ENCODE measurements around the gene SLC25A26.
A peak's percentile ranks its signal among the peaks of the same experiment; 100 is the strongest.
"Not testable (repeated sequence)": the region's sequence is repeated elsewhere in the genome, so short reads cannot be mapped to it uniquely, and the experiment has no call there.

SLC25A26 gene

DNA sequence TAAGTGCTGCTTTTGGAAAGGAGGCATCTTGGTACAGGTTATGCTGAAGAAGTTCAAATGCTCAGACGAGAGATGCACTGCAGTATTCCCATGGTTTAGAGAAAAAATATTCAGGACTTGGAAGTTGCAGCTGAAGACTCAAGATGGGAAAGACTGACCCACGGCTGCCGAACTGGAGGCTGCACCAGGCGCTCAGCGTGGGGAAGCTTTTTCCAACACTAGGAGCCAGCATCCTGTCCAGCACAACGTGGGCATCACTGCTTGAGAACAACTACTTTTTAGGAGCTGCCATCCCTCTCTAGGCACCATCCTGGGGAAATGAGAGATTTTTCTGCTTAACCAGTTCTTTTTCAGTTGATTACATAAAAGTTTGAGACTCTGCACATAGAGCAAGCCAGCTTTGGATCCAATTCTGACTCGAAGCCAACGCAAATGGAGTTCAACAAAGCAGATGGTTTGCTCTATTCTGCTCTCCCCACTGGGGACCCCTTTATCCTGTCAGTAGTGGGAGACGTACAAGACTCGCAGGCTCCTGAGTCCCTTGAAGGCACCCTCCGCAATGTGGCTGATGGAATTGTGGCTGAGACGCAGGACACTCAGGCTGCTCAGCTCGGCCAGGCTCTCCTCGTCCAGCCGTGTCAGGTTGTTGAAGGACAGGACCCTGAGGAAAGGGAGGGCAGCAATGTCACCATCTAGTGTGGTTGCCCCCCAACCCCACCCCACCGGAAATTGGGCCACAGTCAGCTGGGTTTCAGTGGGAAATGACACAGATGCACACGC, 186.2 kb downstream of the SLC25A26 start:
- no peak for DNase-seq (ENCODE audit: low read depth in 1 of 2, low spot score in 1 of 2)

DNA sequence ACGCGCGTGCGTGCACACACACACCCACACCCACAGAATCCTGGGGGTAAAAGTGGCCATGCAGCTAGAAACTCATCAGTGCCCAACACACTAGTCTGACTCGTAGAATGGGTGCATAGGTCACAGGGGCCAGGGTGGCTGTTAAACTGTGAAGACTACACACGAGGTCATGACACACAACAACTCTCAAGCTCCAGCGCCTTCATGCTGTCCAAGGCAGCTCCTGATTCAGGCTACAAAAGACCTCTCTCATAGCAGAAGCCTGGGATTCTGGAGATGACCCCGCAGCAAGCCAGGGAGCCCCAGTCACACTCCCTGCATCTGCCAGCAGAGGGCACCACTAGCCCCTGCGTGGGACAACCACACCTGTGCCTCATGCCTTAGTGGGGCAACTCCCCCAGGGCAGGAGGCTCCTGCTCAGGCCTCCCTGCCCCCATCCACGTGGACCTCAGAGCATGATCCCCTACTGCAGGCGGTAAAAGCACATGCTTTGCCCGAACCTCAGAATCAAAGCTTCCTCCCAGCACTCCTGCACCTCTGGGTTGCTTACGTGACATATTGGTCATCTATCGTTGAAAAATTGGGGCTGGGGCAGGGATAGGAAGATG, 186.9 kb downstream of the SLC25A26 start:
- peak; percentile 61 to 69 for DNase-seq (ENCODE audit: low read depth in 1 of 2, low spot score in 1 of 2)

DNA sequence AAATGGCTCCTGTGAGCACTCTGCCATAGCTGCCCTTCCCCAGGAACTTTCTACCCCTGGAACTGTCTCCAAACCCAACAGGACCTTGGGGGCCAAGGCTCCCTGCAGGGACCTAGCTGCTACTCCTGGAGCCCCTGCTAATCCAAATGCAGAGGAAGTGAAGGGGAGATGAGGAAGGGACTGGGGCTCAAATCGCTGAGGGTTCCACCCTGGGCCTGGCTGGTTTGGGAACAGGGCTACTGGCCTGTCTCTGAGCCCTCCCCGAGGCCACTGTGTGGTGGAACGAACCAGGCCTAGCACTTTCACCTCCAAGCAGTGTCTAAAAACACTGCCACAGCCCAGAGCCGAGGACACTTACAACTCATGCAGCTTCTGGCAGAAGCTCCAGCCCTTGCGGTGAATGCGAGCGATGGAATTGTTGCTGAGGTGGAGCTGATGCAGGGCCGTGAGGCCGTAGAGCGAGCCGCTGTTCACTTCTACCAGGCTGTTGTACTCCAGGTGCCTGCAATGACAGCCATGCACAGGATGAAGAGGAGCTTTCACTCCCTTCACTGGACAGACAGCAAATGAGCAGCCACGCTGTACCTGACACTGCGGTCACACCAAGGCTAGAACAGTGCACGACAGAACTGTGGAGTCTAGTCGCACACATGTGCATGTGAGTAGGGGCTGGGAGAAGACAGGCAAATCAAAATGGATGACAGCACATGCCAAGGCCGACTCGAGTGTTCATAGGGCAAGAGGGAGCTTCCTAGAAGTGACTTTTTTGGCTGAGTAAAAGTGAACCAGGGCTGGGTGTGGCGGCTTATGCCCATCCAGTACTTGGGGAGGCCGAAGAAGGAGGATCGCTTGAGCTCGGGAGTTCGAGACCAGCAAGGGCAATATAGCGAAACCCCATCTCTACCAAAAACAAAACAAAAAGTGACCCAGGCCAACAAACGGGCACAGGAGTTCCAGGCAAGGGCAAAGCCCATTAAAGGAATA, 189.3 kb downstream of the SLC25A26 start:
- no peak for DNase-seq (ENCODE audit: low read depth in 1 of 2, low spot score in 1 of 2)

DNA sequence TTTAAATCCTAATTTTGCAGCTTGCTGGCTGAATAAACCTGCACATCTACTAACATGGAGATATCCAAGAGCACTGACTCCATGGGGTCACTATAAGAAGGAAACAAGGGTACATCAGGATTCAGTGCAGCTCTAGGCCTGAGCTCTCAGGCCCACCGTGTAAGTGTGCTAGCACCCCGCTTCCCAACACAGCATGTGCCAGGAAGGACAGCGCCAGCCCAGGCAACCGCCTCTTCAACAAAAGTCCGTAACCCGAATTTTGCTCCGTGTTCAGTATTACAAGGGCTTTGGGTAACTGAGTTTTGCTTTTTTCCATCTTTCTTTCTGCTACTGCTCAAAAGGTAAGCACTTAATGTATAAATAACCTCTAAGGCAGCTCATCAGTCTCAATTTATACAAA, 190.2 kb downstream of the SLC25A26 start:
- DNase-seq (ENCODE audit: low read depth in 1 of 2, low spot score in 1 of 2) = no peak

DNA sequence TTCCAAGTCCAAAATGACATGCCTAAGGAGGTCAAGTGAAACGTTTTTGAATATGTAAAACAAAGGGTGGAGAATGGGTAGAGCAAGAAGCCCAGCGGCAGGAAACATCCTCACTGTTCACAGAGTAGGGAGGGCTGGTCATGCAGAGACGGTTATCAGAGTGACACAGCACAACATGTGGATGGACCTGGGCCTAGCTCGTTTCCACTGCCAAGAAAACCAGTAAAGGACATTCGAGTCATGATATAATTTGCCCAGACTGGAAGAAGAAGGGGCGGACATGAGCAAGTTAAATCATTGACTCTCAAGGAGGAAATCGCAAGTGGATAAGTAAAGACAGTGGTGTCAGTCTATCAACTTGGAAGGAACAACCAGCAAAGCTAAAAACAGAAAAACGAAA, 190.7 kb downstream of the SLC25A26 start:
- no peak for DNase-seq (ENCODE audit: low read depth in 1 of 2, low spot score in 1 of 2)

DNA sequence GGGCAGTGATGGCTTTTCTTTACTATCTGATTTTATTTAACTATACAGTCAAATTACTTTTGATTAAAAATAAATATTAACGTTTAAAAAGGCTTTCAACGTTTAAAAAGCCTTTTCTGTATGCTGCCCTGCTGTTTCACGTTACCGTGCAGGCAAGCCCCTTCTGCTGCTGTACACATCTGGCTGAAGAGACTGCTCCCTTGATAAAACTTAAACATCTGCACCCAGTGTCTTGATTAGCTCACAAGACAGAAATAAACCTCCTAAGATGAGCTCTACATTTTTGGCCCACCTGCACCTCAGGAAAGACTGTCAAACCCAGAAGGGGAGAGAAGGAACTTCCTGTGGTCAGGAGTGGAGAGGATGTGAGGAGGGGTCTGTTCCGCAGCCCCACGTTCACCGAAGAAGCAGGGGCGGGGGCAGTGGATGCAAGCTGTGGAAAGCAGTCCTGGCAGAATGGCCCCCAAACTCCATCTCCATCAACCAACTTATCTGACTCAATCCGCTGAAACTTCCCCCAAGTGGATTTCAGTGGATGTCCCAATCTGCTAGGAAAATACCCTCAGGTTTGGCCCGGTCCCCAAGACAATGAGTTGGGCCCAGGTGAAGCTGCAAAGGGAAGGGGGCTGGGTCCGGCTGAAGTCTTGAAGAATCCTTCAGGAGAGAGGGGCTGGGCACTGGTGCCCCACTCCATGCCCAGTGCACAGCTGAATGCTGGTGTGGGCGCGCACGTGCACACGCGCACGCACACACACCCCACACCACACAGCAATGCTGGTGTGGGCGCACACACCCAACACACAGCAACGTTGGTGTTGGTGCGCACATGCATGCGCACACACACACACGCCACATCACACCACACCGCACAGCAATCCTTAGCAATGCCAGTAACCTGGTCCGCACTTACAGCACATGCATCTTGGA, 191.4 kb downstream of the SLC25A26 start:
- no peak for DNase-seq (ENCODE audit: low read depth in 1 of 2, low spot score in 1 of 2)

DNA sequence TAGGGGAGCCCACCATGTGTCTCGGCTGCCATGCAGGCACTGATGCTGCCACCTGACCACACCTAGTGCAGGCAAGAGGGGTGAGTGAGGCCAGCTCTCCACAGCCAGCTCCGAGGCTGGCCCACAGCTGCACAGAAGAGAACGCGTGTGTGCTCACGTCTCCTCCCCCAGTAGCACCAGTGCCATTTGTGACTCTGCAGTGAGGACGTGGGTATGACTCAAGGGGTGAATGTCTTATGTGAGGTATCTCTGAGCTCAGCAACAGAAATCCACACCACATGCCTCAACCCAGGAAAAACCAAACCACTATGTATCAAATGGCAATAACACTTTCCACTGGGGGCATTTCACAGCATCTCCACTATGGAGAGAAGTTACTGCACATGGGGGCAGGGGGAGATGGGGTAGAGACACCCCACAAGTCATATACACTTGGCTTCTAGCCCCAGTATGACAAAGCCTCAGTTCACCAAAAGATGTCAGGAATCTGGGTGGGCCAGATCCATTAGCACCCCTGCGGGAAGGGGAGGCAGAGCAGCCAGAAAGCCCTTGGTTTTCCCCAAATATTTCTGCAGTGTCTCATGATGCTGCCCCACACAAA, 192.4 kb downstream of the SLC25A26 start:
- DNase-seq (ENCODE audit: low read depth in 1 of 2, low spot score in 1 of 2) = no peak

DNA sequence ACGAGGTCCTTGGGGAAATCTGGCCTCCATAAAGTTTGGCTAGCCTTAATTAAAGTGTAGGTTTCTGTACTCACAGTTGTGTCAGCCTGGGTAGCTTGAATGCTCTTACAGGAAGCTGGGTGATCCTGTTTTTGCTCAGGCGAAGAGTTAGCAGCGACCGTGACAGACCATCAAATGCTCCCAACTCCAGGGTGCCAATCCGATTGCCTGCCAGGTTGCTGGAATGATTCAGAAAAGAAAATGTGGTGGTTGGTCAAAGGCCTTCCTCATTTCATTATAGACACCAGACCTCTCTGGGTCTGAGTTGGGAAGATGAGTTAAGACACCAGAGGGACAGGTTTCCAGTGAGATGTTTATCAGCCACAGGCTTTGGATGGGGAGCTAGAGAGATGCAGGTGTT, 194.0 kb downstream of the SLC25A26 start:
- no peak for DNase-seq (ENCODE audit: low read depth in 1 of 2, low spot score in 1 of 2)

DNA sequence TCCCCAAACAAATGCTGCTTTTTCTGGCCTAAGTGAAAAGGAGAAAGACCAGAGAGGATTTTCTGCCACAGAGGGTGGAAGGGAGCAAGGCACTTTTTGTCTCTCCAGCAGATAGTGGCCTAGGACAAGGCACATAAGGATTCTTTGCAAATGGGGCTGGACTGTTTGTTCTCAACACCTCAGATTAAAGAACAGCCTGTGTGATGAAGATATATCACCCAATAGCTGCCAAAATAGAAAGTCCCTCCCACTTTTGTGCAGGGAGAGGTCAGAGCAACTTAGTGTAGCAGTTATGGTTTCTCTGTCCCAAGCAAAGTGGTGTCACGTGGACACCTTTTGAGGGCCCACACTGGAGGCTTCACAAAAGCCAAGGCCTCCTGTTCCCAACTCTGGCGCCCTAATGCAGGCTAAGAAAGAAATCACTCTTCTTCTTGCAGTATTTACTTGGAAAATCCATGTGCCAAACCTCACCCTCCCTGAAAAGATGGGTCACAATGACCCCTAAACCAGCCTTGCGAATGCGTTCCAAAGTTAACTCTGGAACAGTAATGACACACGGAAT, 195.1 kb downstream of the SLC25A26 start:
- DNase-seq (ENCODE audit: low read depth in 1 of 2, low spot score in 1 of 2) = no peak

DNA sequence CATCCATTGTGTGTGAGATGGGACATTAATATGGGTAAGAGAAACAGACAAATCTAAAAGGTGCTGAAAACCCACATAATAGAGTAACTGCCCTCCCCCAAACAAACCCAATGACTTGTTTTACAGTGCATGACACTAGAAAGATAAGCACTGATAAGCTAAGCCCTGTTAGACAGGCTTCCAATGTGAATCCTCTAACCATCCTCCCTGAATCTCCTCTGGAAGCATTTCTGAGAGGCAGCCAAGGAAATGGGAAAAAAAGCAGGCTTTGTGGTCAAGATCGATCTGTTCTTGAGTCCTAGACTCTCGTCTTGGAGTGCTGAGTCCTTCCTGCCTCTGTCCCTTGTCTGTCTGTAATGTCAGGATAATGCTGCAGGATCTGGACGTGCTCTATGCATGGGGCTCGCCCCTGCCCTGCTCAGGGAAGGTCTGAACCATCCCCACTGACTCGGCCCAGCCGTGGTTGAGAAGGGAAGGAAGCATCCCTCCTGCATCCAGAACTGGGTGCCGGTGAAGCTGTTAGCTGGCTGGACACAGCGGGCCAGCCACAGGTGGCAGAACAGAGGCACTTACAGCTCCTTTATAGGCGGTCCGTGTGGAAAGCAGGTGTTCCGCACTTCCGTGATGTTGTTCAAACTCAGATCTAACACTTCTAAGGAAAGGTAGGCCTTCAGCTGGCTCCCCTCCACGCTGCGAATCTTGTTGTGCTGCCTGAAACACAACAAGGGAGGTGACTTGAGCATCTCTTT, 195.9 kb downstream of the SLC25A26 start:
- DNase-seq (ENCODE audit: low read depth in 1 of 2, low spot score in 1 of 2) = no peak

DNA sequence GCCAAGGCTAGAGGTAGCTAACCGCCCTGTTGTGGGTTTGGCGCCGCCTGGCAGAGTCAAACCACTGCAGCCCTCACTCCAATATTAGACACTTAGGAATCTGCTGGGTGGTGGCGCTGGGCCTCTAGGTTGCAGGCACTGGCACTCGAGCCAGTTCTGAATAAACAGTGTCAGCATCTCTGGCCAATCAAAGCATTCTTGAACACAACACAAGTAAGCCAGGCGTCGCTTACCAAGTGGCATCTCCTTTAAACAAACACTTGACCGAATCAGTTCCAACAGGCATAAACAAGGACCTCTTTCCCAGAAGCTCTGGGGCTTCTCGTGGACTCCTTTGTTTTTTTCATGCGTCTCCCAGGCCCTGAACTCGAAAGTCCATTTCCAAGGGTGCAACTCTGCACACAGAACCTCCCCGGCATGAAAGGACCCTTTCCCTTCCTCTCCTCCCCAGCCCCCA, 197.7 kb downstream of the SLC25A26 start:
- no peak for DNase-seq (ENCODE audit: low read depth in 1 of 2, low spot score in 1 of 2)

DNA sequence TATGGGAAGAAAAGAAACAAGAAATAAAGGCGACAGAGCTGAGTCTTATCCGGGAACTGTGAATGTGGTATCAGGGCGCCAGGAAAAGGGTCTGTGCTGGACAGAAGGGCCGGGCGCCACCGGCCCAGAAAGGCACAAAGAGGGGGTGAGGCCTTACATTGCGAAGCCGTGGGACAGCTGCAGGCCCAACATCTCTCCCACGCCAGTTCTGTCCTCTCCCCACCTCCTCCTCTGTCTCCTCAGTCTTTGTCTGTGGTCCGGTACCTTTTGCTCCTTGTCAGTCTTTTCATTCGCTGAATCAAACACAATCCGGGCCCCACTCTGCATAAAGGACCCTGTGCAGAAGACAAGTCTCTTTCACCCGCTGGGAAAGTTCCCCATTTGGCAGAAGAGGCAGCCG, 198.2 kb downstream of the SLC25A26 start:
- DNase-seq (ENCODE audit: low read depth in 1 of 2, low spot score in 1 of 2) = no peak

DNA sequence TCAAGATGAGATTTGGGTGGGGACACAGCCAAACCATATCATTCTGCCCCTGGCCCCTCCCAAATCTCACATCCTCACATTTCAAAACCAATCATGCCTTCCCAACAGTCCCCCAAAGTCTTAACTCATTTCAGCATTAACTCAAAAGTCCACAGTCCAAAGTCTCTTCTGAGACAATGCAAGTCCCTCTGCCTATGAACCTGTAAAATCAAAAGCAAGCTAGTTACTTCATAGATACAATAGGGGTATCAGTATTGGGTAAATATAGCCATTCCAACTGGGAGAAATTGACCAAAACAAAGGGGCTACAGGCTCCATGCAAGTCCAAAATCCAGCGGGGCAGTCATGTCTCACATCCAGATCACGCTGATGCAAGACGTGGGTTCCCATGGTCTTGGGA, 200.3 kb downstream of the SLC25A26 start:
- DNase-seq (ENCODE audit: low read depth in 1 of 2, low spot score in 1 of 2) = not testable (repeated sequence)

DNA sequence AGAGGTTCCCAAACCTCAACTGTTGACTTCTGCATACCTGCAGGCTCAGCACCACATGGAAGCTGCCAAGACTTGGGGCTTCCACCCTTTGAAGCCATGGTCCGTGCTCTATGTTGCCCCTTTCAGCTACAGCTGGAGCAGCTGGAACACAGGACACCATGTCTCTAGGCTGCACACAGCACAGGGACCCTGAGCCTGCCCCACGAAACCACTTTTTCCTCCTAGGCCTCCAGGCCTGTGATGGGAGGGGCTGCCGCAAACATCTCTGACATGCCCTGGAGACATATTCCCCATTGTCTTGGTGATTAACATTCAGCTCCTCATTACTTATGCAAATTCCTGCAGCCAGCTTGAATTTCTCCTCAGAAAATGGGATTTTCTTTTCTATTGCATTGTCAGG, 201.1 kb downstream of the SLC25A26 start:
- DNase-seq (ENCODE audit: low read depth in 1 of 2, low spot score in 1 of 2) = not testable (repeated sequence)

DNA sequence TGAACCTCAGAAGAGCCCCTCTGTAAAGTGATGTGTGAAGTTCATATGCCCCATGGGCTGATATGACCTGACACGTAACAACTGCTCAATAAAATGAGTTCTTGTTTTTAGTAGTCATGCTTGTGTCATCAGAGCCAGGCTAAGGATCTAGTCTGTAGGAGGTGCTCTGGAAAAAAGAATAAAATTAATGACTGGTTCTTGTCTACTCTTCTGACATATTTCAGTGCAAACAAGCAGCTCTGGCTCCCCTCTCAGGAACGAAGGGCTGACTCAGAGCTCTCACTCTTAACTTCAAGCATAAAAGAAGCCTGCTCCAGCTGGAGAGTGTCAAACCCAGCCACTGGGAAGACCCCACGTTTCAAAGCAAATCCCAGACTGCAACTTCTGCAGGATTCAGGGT, 203.0 kb downstream of the SLC25A26 start:
- DNase-seq (ENCODE audit: low read depth in 1 of 2, low spot score in 1 of 2) = no peak

DNA sequence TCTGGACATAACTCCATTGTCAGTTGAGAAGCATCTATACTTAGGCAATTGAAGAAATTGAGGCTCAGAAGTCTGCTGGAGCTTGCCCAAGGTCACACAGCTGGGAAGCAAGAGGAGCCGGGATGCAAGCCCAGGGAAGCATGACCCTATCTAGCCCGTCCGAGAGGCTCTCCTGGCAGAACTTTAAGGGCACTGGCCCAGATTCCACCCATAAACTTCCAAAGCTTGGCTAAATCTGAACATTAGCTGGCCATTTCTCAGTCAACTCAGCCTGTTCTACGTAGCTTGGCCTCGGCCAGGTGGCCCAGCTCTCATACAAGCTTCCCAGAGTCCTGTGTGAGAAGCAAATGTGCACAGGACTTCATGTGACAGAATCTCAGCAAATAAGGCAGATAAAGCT, 204.2 kb downstream of the SLC25A26 start:
- no peak for DNase-seq (ENCODE audit: low read depth in 1 of 2, low spot score in 1 of 2)

DNA sequence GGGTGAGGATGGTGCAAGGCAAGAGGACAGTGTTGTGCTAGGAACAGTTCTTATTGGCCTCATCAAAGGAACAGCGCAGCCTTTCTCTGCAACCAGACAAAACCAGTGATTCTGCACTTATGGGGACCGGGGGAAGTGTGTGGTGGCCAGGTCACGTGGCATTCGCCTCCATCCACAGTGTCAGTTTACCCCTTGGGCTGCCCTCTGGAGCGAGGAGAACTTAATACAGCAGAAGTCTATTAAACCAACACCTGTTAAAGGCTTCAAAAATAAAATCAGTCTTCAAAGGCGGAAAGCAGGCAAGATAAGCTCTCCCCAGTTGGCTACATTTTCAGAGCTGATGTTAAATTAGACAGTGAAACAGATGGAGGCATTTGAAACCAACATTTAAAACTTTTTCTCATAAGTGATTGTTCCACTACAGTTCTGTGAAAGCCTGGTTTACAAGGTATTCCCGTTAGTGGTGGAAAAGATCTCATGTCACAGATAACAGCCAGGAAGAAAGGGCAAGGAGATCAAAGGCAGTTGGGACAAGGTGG, 204.8 kb downstream of the SLC25A26 start:
- DNase-seq (ENCODE audit: low read depth in 1 of 2, low spot score in 1 of 2) = no peak

DNA sequence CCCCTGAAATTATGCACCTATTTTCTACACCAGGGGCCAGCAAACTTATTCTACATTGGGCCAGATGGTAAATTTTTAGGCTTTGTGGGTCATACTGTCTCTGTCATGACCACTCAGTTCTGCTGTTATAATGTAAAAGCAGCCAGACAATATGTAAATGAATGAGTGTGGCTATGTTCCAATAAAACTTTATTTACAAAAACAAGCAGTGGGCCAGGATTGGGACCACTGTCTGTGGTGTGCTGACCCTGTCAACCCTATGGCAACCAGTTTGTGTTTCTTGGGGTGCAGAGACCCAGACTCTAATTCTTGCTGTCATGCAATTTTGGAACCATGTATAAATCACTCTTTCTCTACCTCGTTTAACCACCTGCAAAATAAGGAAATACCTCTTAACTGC, 205.3 kb downstream of the SLC25A26 start:
- no peak for DNase-seq (ENCODE audit: low read depth in 1 of 2, low spot score in 1 of 2)

DNA sequence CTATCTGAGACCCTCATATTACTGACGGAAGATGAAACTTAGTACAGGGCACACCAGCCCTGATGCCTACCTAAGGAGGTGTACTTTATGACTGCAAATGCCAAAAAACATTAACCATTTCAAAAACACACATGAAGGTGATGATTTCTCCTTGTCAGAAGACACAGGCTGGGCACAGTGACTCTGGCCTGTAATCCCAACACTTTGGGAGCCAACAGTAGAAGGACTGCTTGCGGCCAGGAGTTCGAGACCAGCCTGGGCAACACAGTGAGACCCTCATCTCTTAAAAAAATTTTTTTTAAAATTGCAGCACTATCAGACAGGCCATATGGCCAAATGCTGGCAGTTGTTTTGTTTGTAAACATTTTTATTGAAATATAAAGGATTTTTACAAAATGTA, 206.6 kb downstream of the SLC25A26 start:
- no peak for DNase-seq (ENCODE audit: low read depth in 1 of 2, low spot score in 1 of 2)
